ENCODE data around the gene DHCR7.

DNA sequence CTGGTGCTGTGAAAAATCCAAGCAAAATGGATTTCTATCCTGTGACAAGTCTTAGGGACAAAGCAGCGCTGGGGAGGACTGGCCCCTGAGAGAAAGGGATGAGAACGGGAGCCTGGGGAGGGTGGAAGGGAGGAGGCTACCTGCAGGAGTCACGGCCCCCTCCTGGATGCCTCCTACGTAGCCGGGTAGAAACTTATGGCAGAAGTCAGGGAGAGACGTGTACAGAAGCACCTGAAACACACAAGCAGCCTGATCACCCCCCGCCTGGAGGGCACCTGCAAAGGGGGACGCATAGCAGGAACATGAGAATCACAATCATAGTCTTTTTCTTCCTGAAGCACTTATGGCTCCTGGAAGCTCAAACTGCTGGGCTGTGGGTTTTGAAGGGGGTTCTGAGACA lies 6.1 kb downstream of the DHCR7 start:
- no peak for TF ChIP-seq GATA2 (CRISPR knock-in tag; IDR thresholded peaks at IDR 0.05)
- TF ChIP-seq, protein P1, sequence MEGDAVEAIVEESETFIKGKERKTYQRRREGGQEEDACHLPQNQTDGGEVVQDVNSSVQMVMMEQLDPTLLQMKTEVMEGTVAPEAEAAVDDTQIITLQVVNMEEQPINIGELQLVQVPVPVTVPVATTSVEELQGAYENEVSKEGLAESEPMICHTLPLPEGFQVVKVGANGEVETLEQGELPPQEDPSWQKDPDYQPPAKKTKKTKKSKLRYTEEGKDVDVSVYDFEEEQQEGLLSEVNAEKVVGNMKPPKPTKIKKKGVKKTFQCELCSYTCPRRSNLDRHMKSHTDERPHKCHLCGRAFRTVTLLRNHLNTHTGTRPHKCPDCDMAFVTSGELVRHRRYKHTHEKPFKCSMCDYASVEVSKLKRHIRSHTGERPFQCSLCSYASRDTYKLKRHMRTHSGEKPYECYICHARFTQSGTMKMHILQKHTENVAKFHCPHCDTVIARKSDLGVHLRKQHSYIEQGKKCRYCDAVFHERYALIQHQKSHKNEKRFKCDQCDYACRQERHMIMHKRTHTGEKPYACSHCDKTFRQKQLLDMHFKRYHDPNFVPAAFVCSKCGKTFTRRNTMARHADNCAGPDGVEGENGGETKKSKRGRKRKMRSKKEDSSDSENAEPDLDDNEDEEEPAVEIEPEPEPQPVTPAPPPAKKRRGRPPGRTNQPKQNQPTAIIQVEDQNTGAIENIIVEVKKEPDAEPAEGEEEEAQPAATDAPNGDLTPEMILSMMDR (IDR thresholded peaks at IDR 0.05), result no peak
- TF ChIP-seq, protein P2, sequence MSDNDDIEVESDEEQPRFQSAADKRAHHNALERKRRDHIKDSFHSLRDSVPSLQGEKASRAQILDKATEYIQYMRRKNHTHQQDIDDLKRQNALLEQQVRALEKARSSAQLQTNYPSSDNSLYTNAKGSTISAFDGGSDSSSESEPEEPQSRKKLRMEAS (IDR thresholded peaks at IDR 0.05; ENCODE audit: low read depth), result no peak
- TF ChIP-seq SIN3A (IDR thresholded peaks at IDR 0.05; ENCODE audit: borderline replicate concordance, low read depth, low read length), result no peak
- TF ChIP-seq RAD21 (IDR thresholded peaks at IDR 0.05; ENCODE audit: low read length), result no peak
- TF ChIP-seq RFX5 (IDR thresholded peaks at IDR 0.05; ENCODE audit: low read length), result no peak
- no peak for TF ChIP-seq RXRA (IDR thresholded peaks at IDR 0.05; ENCODE audit: borderline replicate concordance, low read depth)
- no peak for TF ChIP-seq TCF12 (IDR thresholded peaks at IDR 0.05)
- TF ChIP-seq EZH2phosphoT487 (IDR thresholded peaks at IDR 0.05; ENCODE audit: borderline replicate concordance, low read depth), result no peak
